ENCODE data around the gene DDIT4L.
"Not testable (repeated sequence)": the region's sequence is repeated elsewhere in the genome, so short reads cannot be mapped to it uniquely, and the experiment has no call there.

Gene DDIT4L, protein sequence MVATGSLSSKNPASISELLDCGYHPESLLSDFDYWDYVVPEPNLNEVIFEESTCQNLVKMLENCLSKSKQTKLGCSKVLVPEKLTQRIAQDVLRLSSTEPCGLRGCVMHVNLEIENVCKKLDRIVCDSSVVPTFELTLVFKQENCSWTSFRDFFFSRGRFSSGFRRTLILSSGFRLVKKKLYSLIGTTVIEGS

DNA sequence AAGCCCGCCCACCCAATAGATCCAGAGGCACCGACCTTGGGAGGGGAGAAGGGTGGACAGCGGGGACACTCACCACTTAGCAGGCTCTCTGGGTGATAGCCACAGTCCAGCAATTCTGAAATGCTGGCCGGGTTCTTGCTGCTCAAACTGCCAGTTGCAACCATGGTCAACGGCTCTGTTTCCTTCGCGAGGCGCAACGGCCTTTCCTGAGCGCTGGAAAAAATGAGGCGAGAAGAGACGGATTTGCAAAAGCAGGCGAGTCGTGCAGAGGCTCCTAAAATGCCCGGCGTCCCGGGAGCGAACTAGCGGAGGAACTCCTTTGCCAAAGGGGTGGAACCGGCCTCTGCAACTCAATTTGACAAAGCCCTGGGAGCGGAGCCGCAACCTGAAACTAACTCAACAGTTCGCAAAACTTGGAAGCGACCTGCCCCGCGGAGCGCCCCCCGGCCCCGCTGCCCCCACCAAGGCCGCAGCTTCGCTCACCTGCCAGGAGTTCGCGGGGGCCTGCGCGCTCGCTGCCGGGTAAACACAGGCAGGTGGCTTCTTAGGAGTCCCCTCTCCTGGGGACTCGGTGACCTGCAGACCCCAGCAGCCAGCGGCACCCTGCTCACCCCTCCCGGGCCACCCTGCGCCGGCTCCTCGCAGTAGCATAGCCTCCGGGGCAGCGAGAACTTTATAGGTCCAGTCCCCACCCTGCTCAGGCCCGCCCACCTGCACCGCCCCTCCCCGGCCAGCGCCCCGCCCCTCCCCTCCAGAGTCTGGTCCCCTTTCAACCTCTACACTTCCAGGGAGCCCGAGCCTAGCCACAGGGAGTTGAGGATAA is at the start of gene DDIT4L:
TSS of gene DDIT4L (minus strand) at position 649 of the 823 bp plus-strand sequence. CDS start at position 164, 485 bp downstream.
- DNase-seq, result peak in 31 of 58 donors; percentile 3 to 50 (median 16)

DNA sequence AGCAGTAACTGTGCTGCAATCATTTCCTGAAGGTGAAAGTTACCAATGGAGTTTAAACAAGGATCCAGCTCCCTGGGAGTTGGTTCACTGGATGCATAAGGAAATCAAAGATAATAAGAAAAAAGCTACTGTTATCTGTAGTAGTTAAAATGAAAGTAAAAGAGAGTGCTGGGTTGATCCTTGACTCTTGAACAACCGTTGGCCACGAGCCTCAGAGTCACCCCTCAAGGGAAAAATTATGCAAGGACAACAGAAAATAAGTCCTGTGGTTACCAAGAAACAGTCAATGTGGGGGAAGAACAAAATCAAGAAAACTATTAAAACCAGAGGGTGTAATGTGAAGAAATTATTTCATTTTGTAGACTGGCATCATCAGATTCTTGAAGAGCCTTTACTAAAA is 49.7 kb upstream of the DDIT4L start:
- no peak for DNase-seq

DNA sequence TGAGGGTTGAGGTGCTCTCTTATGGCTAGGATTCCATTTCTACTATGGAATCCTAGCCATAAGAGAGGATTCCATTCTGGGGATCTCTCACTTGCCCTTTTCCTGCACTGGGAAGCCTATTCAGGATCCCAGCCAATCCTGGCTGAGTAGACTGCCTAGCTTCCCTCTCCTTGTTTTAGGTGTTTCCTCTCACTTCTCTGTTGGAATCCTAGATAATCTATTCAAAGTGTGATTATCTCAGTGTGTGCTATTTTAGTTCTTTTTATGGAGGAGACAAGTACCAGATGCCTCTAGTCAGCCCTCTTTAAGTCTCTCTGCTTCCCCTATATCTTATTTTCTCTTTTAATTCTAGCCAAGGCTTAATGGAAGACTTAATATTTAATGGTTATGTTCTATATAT is 34.5 kb upstream of the DDIT4L start:
- no peak for DNase-seq

DNA sequence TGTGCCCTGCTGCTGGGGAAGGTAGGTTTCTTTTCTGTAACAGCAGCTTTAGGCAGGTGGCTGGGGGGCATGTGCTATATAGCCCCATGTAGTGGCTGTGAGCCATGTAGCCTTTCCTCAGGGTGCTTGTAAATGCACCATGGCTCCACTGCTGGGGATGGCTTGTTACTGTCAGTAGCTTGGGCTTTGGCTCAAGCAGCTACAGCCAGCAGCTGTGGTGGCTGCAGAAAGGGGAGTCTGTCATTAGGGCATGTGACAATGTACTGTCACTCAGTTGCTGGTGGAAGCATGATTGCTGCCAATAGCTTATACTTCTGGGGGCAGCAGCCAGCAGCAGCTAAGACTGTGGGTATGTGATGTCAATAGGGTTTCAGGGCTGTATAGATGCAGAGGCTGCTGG is 33.9 kb upstream of the DDIT4L start:
- DNase-seq, result no peak

DNA sequence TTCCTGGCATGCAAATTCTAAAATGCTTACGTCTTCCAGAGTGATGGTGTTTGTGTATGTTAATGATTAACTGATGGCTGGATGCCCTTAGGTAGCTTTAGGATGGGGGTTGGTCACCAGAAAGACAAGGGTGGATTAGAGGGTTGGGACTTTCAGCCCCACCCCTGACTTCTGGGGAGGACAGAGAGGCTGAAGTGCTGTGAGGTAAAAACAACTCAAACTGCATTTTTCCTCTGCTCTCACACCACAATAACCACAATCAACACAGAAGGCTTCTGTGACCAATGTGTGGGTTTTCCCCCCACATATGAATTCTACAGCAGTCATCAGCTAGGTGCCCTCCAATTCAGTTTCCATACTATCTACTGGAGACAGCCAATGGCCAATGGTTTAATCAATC is 18.7 kb upstream of the DDIT4L start:
- DNase-seq, result no peak

DNA sequence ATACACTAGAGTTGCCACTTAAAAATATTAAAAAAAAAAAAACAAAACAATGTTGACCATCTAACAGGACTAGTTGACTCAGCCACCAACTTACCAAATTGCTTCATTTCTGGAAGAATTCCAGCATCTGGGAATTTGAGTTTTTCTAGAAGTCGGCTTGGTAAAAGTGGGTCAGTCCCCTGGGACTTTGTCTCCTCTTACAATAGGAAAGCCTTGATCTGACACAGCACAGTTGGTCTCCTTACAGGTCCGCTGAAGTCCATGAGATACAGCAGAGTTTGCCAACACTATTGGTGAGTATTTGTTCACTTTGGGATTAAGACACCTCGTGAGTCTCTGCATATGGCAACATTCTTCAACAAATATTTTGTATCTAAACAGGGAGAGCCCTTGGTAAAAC is 18.2 kb upstream of the DDIT4L start:
- no peak for DNase-seq

DNA sequence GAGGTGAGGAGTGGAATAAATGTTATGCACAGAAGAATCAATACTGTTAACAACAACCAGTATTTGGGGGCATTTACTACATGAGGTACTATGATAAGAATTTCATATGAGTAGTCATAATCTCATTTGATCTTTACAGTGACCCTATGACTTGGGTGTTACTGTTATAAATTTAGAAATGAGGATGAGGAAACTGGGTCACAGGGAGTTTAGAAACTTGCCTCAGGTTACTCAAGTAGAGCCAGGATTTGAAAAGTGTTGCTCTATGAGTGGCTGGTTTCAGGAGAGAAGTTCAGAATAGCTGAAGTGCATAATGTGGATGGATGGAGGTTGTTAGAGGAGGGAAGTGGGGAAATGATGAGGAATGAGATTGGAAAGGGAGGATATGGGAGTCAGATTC is 16.6 kb upstream of the DDIT4L start:
- no peak for DNase-seq

DNA sequence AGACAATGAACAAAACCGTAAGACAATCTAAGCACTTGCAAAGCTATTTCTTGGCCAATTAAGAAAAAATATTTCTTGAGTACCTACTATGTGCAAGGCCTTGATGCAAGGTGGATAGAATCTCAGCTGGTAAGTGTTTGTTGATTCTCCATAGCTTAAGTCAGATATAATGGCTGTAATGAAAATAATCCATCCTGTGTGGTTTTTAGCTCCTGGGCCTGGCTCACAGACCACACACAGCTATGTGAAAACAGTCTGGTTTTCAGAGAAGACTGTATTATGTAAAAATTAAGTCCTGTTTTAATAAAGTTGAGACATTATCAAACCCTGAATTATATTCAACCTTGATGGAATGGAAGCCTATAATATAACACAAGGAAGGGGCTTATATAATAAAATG is 7.8 kb upstream of the DDIT4L start:
- no peak for DNase-seq

DNA sequence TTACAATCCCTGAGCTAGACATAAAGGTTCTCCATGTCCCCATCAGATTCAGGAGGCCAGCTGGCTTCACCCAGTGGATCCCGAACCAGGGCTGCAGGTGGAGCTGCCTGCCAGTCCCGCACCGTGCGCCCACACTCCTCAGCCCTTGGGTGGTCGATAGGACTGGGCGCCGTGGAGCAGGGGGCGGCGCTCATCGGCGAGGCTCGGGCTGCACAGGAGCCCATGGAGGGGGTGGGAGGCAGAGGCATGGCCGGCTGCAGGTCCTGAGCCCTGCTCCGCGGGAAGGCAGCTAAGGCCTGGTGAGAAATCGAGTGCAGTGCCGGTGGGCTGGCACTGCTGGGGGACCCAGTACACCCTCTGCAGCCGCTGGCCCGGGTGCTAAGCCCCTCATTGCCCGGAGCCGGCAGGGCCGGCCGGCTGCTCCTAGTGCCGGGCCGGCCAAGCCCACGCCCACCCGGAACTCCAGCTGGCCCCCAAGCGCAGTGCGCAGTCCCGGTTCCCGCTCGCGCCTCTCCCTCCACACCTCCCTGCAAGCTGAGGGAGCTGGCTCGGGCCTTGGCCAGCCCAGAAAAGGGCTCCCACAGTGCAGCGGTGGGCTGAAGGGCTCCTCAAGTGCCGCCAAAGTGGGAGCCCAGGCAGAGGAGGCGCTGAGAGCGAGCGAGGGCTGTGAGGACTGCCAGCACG is 6.3 kb upstream of the DDIT4L start:
- DNase-seq, result not testable (repeated sequence)

DNA sequence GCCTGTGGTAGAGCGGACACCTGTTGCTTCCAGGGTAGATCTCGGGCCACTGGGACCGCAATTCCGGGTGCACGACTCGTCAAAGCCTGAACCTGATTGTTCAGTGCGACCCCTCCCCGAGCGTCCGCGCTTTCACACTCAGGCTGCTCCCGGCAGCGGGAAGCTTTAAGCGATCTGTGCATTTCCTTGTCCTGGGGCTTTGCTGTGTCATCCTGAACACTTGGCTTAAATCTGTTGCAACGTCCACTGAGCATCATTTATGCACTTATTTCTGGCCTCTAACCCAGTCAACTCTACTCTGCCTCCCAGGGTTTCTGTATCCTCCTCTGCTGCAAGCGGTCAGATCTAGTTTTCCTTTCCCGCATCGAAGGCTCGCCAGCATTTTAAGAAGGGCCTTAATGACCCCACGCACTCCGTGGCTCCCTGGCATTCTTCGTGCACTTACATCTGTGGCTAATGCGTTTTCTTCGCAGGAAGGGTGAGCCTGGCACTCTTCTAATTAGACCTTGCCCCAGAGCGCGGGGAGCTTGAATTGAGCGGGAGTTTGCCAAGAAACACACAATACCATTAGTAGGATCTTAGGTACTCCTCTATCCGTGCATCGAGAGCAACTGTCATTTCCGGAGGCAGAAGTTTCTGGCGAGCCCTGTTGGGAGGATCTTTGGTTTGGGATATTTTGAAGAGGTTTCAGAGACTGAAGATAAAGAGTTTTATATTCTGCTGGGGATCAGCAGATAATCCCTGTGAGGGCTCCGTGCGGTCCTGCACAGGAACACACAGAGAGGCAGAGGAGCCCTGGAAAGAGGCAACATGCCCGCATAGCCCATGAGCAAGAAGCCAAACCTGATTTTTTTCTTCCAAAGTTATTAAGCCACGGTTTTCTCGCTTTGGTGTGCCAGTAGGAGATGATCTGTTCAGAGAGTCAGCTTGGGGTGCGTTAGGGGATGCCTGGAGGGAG is 654 bp upstream of the DDIT4L start:
- DNase-seq, result peak in 5 of 58 donors; percentile 6 to 31 (median 14)

DNA sequence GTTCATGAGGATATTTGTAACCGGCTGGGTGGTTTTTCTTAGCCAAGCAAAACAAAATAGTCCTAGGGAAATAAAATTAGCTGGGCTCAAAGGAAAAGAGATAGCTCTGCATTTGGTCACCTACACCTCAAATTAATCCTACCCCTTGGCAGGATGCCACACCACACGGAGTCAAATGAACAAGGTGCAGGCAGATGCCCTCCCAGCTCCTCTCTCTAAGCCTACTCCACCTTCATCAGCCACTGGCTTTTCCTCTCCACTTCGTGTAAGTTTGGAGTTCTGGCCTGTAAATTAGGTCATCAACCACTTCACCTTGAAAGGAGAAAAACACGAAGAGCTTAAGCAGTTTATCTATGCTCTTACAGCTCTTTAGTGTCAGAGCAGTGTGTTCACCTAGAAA is 1.4 kb downstream of the DDIT4L start:
- DNase-seq, result no peak

DNA sequence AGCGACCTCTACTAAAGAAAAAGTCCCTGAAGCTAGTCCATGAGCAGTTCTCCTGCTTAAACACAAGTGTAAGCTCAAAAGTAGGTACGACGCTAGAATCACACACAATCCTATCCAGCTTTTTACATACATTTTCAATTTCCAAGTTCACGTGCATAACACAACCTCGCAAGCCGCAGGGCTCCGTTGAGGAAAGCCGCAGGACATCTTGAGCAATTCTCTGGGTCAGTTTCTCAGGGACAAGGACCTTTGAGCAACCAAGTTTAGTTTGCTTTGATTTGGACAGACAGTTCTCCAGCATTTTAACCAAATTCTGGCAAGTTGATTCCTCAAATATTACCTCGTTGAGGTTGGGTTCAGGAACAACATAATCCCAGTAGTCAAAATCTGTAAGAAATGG is 2.5 kb downstream of the DDIT4L start:
- no peak for DNase-seq

DNA sequence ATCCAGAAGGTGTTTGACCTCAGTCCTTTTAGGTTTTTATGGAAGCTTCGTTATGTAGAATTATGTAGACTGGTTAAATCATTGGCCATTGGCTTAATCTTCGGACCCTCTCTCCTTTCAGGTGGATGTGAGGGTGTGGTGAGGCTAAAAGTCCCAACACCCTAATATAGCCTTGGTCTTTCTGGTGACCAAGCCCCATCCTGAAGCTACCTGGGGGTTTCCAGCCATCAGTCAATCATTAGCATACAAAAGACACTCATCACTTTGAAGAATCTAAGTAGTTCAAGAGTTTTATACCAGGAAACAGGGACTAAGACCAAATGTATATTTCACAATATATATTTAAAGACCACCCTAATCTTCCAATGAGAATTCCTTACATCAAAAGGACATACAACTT is 5.5 kb downstream of the DDIT4L start:
- DNase-seq, result no peak

DNA sequence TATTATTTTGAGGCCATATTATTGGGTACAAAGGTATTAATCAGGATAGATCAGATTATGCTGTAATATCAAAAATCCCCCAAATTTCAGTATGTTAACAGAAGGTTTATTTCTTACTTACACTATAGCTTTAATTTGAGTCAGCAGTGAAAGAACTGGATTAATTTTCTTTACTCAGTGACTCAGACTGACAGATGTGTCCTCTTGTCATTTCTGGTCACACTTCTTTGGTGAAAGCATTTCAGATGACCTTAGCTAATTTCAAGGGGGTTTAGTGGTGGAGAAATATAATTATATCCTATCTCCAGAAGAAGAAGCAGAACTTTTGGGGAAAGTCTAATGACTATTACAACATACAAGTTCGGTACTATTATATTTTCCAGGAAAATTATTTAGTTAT is 12.4 kb downstream of the DDIT4L start:
- DNase-seq, result no peak

DNA sequence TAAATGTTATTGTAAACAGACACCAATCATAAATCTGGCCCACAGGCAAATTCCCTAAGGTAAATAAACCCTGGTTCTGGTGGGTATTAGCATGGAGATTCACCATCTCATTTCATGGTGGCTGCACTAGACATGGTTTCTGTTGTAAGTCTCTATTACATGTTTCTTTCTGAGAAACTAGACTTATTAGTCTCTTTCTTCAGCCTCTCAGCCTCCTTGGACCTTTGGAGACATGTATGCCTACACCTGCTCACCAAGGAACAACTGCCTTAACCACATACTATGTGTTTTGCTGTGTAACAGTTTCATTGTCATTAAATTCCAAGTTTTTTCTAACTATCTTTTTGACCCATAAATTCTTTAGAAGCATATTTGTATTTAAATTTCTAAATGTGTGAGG is 13.1 kb downstream of the DDIT4L start:
- DNase-seq, result no peak

DNA sequence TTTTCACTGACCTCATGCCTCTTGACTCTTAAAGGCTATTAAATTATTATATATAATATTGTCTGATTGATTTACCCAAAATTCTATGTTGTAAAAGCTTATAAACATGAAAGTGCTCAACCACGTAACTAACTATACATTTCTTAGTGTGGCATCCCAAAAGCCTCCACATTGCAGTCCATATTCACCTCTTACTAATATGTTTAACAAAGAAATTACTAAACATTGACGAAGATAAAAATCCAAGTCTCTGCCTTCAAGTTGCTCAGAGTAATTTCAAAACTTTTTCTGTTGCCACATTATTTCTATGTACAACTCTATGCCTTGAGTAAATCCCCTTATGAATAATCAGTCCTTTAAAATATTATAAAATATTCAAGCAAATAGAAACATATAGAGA is 14.4 kb downstream of the DDIT4L start:
- no peak for DNase-seq

DNA sequence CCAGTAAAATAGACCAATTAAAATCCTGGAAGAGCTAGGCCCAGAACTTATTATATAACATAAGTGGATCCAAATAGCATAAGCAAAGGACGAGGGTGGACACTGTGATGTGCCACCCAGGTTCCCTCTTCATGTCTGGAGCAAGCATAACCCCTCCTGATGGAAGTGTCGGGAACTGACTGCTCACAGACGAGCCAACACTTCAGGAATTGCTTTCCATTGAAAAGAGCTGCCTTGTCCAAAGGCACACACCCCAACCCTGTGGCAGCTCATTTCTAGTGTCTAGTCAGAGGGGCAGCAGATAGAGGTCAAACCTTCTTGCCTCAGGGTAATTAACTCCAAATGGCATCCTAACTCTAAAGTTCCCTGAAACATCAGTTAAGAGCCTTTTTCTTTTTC is 15.3 kb downstream of the DDIT4L start:
- no peak for DNase-seq

DNA sequence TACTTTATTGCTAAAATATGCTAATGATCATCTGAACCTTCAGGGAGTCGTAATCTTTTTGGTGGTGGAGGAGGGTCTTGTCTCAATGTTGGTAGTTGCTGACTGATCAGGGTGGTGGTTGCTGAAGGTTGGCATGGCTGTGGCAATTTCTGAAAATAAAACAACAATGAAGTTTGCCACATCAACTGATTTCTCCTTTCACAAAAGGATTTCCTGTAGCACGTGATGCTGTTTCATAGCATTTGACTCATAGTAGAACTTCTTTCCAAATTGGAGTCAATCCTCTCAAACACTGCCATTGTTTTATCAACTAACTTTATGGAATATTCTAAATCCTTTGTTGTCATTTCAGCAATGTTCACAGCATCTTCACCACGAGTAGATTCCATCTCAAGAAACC is 19.3 kb downstream of the DDIT4L start:
- DNase-seq, result no peak

DNA sequence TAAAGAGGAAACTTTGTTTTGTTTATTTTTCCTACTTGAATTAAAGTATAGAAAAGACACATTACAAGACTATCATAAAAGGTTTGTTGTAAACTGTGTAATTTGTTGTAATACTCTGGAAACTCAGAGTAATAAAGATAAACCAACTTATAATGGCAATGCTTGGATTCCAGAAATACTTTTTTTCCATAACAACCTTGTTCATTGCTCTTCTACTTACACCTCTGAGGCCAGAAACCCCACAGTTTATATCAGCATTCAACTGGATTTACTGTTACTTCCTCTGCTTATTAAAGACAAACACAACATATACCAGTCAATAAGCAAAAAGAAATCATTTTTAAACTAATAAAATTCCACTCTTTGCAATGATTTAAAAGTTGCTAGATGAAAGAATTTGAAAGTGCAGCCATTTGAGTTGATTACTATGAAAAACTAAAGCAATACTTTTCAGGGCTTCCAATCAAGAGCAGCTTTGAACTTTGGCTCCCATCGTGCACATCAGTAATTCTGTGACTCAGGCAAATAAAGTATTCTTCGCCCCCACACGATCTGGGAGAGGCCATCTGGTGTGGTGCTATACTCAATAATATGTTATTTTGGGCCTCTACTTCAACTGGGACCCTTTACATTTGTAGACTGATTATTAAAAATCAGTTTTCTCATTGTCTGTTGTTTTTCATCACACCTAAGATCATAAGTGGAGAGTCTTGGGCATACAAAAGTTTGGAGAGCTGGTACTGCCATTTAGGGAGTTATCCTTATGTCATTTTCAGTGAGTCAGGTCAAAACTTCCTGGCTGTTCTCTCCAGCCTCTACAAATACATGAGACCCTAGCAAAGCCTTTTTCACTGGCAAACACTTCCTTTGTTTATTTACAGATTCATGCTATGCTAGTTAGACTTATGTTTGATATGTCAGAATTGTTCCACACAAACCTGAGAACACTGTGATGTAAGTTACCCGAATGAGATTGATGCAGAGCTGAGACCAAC is 20.5 kb downstream of the DDIT4L start:
- no peak for DNase-seq

DNA sequence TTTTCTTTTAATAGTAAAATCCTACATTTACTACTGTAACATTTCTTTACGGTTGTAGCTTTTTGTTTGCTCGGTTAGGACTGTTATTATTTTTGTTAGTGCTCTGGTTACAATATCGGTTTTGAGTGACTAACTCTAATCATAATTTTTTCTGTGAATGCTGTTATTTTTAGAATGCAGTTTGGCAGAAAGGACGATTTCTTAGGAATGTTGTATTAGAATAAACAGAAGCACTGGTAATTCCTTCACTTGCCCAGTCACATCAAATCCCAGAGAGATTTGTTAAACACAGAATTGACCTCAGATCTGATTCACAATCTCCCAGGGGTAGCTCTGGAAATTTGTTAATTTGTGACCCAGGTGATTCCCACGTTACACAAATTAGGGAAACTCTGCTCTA is 21.7 kb downstream of the DDIT4L start:
- no peak for DNase-seq
